ENCODE data around the gene PPP2R2C.

The PPP2R2C gene

DNA sequence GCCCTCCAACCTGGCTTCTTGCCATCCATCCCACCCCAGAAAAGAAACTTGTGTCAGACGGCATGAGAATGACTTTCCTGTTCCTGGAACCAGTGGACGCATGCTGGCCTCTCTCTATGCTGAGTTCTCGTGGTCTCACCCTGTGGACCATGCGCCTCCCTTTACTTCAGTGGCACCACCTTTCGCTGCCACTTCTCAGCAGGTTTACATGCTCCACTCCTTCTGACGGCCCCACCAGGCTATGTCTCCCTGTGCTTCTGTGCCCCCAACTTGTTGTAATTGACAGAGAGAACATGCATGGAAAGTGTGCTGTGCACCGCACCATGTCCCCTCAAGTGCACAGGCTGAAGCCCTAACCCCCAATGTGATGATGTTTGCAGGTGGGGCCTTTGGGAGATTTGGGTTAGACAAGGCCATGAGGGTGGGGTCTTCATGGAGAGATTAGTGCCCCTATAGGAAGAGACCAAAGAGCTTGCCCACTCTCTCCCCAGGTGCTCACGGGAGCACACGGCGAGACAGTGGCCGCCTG lies 3.1 kb upstream of the PPP2R2C start:
- no peak overlapping the region for H3K4me3 ChIP-seq (ENCODE audit: control insufficient read depth, low read depth, low read length)
- TF ChIP-seq, protein P1, sequence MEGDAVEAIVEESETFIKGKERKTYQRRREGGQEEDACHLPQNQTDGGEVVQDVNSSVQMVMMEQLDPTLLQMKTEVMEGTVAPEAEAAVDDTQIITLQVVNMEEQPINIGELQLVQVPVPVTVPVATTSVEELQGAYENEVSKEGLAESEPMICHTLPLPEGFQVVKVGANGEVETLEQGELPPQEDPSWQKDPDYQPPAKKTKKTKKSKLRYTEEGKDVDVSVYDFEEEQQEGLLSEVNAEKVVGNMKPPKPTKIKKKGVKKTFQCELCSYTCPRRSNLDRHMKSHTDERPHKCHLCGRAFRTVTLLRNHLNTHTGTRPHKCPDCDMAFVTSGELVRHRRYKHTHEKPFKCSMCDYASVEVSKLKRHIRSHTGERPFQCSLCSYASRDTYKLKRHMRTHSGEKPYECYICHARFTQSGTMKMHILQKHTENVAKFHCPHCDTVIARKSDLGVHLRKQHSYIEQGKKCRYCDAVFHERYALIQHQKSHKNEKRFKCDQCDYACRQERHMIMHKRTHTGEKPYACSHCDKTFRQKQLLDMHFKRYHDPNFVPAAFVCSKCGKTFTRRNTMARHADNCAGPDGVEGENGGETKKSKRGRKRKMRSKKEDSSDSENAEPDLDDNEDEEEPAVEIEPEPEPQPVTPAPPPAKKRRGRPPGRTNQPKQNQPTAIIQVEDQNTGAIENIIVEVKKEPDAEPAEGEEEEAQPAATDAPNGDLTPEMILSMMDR (IDR thresholded peaks at IDR 0.05; ENCODE audit: control insufficient read depth, insufficient read depth, low read depth, low read length, missing control alignments) = no peak
- no peak for DNase-seq (ENCODE audit: low read depth)

DNA sequence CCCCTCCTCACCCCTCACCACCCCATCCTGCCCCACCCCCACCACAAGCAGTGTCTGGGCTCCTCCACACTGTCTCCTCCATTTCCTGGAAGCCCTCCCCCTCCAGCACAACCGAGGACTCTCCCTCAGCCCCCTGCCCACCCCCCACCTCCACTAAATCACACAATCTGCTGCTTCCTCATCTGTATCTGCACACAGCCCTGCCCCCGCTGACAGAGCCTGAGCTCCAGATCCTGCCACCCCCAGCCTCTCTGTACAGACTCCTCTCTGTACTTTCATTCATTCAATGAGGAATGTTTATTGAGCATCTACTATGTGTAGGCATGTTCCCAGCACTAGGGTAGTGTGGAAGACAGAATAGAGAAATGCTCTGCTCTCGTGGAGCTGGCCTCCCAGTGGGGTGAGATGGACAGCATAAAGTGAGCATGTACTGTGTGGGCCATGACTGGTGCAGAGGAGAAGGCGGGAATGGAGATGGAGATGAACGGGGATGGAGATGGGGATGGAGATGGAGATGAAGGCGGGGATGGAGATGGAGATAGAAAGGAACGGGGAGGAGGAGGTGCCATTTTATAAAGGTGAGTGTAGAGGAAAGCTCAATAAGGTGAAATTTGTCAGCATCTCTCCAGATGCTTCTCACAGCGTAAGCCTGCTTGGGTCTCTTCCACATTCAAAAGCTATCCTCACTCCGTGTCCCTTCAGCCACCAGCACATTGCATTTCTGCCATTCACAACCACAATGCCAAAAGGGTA lies 2.5 kb upstream of the PPP2R2C start:
- H3K4me3 ChIP-seq (ENCODE audit: control insufficient read depth, low read depth, low read length) = no peak overlapping the region
- TF ChIP-seq, protein P1 (IDR thresholded peaks at IDR 0.05; ENCODE audit: control insufficient read depth, insufficient read depth, low read depth, low read length, missing control alignments) = no peak
- DNase-seq (ENCODE audit: low read depth) = no peak

DNA sequence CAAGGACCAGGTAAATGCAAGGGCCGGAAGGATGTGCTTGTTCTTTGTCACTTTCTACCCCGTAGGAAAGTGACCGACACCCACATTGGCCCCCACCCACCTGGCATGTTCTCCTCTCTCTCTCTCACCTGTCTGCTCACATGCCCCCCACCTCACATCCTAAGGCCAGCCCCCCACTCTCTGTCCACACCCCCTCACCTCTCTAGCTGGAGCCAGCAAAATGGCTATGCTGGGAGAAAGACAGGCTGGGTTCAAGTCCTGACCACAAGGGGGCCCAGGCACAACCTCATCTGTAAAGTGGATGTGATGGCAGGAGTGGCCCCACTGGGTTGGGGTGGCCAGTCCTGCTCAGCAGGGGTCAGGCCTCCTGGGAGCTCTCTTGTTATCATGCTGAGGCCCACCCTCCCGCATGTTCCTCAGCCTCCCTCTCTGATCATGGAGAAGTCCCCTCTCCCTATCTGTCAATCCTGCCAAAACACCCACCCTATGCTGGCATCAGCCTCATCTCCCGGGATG lies 1.7 kb upstream of the PPP2R2C start:
- no peak overlapping the region for H3K4me3 ChIP-seq (ENCODE audit: control insufficient read depth, low read depth, low read length)
- TF ChIP-seq, protein P1 (IDR thresholded peaks at IDR 0.05; ENCODE audit: control insufficient read depth, insufficient read depth, low read depth, low read length, missing control alignments) = peak; percentile 35
- DNase-seq (ENCODE audit: low read depth) = no peak

DNA sequence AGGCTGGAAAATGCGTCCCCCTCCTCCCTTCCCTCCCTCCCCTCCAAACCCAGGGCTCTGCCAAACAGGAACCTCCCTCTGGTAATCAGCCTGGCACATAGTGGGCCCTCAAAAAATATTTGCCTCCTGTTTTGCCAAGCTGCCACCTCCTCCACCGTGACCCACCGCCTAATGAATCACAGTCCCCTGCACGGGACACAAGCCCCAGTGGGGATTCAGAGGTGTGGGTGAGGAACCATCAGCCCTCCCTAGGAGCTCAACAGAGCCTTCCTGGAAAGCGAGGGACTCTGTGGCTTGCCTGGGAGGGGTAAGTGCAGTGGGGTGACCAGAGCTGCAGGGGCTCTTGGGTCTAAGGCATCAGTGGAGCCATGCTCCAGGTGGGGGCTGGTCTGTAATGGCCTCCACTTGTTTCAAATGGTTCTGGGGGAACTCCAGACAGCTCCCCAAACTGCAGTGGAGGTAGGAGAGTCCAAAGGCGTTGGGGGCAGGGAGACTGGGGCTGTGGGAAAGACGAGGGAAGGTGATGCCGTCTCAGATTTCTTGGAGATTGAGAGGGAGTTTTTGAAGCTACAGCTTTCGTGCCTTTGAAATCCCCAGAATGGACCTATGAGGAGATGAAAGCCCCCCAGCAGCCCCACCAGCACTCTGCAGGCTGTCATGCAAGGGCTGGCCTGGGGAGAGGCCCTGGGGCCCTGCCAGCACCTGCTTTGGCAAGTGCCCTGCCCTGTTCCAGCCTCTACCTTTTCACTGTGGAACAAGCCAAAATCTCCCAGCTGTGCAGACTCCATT lies 1.0 kb upstream of the PPP2R2C start:
- H3K4me3 ChIP-seq (ENCODE audit: control insufficient read depth, low read depth, low read length) = no peak overlapping the region
- TF ChIP-seq, protein P1 (IDR thresholded peaks at IDR 0.05; ENCODE audit: control insufficient read depth, insufficient read depth, low read depth, low read length, missing control alignments) = no peak
- DNase-seq (ENCODE audit: low read depth) = no peak

DNA sequence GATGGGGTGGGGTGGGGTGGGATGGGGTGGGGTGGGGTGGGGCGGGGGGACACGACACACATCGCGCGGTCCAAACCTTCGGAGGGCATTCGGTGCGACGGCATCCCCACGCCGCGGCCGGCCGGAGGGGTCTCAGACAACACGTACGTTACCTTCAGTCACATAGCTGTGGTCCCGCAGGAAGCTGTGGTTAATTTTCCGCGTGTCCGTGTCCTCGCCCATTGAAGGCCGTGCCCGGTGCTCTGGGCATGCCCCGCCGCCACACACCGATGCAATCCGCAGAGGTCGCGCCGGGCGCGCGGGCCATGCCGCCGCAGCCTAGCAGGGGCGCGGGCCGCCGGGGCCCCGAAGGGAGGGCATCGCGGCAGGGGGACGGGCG lies 417 bp downstream of the PPP2R2C start:
- DNase-seq (ENCODE audit: low read depth) = no peak
- no peak overlapping the region for H3K4me3 ChIP-seq (ENCODE audit: control insufficient read depth, low read depth, low read length)
- TF ChIP-seq, protein P1 (IDR thresholded peaks at IDR 0.05; ENCODE audit: control insufficient read depth, insufficient read depth, low read depth, low read length, missing control alignments) = no peak

DNA sequence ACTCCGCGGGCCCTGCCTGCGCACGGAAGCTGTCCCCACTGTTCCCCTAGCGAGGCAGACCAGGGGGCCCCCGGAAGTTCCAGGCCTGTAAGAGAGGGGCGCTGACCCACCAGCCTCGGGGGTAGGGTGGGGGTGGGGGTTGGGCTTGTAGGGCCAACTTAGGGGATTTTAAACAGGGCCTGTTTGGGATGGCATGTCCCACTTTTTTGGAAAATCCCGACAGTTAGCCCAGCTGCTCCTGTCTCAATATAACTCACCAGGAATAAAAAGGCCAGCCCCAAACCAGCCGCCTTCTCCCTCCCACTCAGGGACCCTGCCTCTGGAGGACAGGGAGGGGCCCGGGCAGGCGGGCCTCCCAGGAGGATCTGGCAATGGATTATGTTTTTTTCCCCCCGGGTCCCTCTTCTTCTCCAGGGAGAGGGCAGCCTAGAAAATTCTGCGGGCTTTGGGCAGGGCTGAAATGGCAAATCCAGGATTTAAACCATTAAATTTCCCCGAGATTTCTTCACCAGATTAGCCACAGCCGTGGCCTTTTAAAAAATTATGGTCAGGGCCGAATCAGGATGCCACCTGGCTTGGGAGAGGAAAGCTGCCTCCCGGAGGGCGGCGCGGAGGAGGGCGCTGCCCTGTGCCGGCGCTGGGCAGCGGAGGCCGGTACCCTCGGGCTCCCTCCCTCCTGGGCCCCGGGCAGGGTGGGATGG lies 957 bp downstream of the PPP2R2C start:
- TF ChIP-seq, protein P1 (IDR thresholded peaks at IDR 0.05; ENCODE audit: control insufficient read depth, insufficient read depth, low read depth, low read length, missing control alignments) = no peak
- H3K4me3 ChIP-seq (ENCODE audit: control insufficient read depth, low read depth, low read length) = no peak overlapping the region; the same call in 1 of the 2 replicates
- DNase-seq (ENCODE audit: low read depth) = no peak
